Muscle of leg (tissue), 11 donors: ENCODE results near the gene KLF16. TPM values are rescaled to one million over a fixed set of nuclear protein-coding genes. Genes with fewer than 3 reads are reported as not detected.

Experiments used
- DNase-seq: peaks from one replicate; pipeline ENCODE4 v3.0.0; 2013
- H3K27ac ChIP-seq: one replicate; pipeline ENCODE4 v1.5.1; 2013; ENCODE audit warnings: mild to moderate bottlenecking, low read length, control low read depth
- H3K27me3 ChIP-seq: one replicate; pipeline ENCODE4 v1.6.1; 2013; ENCODE audit warnings: low read length; ENCODE audit not compliant: control insufficient read depth, insufficient read depth
- H3K36me3 ChIP-seq: one replicate; pipeline ENCODE4 v1.6.1; 2013; ENCODE audit warnings: low read length; ENCODE audit not compliant: control insufficient read depth, insufficient read depth
- H3K4me1 ChIP-seq: one replicate; pipeline ENCODE4 v1.6.1; 2013; ENCODE audit warnings: low read length; ENCODE audit not compliant: control insufficient read depth, insufficient read depth
- H3K4me3 ChIP-seq: one replicate; pipeline ENCODE4 v1.5.1; 2013; ENCODE audit warnings: low read length, control low read depth
- H3K9me3 ChIP-seq: replicated peaks from 2 replicates; pipeline ENCODE4 v1.6.1; 2013; ENCODE audit warnings: low read depth, low read length; ENCODE audit not compliant: control insufficient read depth
- WGBS: methylation state at CpG from one replicate; pipeline ENCODE4 v1.1.5; 2013; ENCODE audit warnings: missing lambda C conversion rate; ENCODE audit not compliant: insufficient coverage; 5-methylcytosine and 5-hydroxymethylcytosine counted together
- polyA plus RNA-seq, 8 donors: library from polyadenylated mRNA; unstranded; fragments of 120-200 nt; gene quantifications; one replicate each; pipeline versions ENCODE4 v1.2.1 to v1.2.3, GENCODE V29; 2013; ENCODE audit warnings: inconsistent platforms in 1 of 8, low replicate concordance in 1 of 8; ENCODE audit not compliant: insufficient read length in 8 of 8, insufficient read depth in 1 of 8
- total RNA-seq: library from RNA; stranded (reverse); fragments of 120-200 nt; gene quantifications from one replicate; pipeline ENCODE4 v1.2.4, GENCODE V29; 2013

The KLF16 gene
- total and polyA plus RNA-seq, 9 donors, result 4.1 to 15.0 (median 12.7) TPM

- Histone ChIP-seq H3K4me1 (peaks cover 61% of the 10 kb centered on the region), H3K9me3 (no peaks in the 10 kb centered on the region), H3K36me3 (peaks cover 18% of the 10 kb centered on the region), H3K27ac (peak within 1 kb of the TSS; percentile 97), H3K27me3 (no peaks in the 10 kb centered on the region), H3K4me3 (peak within 1 kb of the TSS; percentile 93)
- WGBS, result under 1% methylated on average over 58 of the region's 60 CpGs
- peak; percentile 98 for DNase-seq
These were observed 14.8 kb downstream of the KLF16 start, which contains the start of gene REXO1 for GRCh38 chr19:1848399-1849131. REXO1 (minus strand) TSS chr19:1848483; CDS start chr19:1848358, 125 bp downstream.

- H3K27me3 ChIP-seq, result no peaks in the 10 kb centered on the region
These were observed 15.5 kb downstream of the KLF16 start for GRCh38 chr19:1847684-1848398.

DNA sequence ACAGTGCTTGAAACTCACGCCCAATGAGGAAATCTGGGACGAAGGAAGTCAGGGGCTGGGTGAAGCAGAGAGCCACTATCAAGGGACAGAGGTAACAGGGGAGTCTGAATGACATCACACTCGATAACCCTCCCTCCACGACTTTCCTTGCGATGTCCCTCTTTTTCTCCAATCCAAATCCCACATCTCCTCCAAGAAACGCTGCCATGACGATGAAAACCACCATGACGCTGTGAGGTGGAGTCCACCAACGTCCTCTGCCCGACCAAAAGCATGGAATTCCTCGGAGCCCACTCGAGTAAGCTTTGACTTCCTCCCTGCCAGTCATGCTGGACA lies 16.1 kb downstream of the KLF16 start:
- H3K27ac ChIP-seq, result peak overlapping the region; percentile 74
- peaks cover 60% of the 10 kb centered on the region for H3K4me1 ChIP-seq
- H3K27me3 ChIP-seq, result no peaks in the 10 kb centered on the region
- peaks cover 20% of the 10 kb centered on the region for H3K36me3 ChIP-seq
- 8% methylated on average over 10 of the region's 12 CpGs for WGBS
- no peaks in the 10 kb centered on the region for H3K9me3 ChIP-seq
- DNase-seq, result no peak
- H3K4me3 ChIP-seq, result peak overlapping the region; percentile 93

More at GRCh38 chr19:1847684-1848398, 15.5 kb downstream of the KLF16 start:
- Histone ChIP-seq H3K4me1 (peaks cover 63% of the 10 kb centered on the region), H3K9me3 (no peaks in the 10 kb centered on the region), H3K27ac (peak overlapping the region; percentile 97), H3K36me3 (peaks cover 20% of the 10 kb centered on the region), H3K4me3 (peak overlapping the region; percentile 93)
- DNase-seq, result peak; percentile 73
- WGBS, result under 1% methylated on average over 72 of the region's 72 CpGs

DNA sequence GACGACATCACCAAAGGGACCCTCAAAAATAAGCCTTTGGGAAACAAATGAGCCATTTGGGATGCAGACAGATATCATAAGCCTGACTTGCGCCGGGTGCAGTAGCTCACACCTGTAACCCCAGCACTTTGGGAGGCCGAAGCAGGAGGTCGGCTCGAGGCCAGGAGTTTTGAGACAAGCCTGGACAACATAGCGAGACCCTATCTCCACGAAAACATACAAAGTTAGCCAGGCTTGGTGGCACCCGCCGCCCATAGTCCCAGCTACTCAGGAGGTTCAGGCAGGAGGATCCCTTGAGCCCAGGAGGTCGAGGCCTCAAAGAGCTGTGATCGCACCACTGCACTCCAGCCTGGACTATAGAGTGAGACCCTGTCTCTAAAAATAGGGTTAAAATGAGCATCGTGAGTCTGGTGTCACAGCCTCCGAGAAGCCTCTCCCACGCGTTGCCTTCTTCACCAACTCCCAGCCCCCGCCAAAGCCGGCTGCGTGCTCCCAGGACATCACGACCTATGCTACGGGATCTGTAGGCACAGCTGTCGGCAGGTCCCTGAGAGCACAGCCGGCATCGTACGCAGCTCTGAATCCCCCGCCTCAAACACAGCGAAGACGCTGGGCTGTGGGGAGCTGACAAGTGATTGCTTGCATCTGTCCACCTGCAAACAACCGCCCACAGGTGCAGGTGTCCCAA lies 16.7 kb downstream of the KLF16 start:
- Histone ChIP-seq H3K4me1 (peaks cover 58% of the 10 kb centered on the region), H3K27me3 (no peaks in the 10 kb centered on the region), H3K36me3 (peaks cover 20% of the 10 kb centered on the region), H3K27ac (peak overlapping the region; percentile 13), H3K4me3 (peak overlapping the region; percentile 93), H3K9me3 (no peaks in the 10 kb centered on the region)
- DNase-seq, result no peak
- 73% methylated on average over 29 of the region's 29 CpGs for WGBS

DNA sequence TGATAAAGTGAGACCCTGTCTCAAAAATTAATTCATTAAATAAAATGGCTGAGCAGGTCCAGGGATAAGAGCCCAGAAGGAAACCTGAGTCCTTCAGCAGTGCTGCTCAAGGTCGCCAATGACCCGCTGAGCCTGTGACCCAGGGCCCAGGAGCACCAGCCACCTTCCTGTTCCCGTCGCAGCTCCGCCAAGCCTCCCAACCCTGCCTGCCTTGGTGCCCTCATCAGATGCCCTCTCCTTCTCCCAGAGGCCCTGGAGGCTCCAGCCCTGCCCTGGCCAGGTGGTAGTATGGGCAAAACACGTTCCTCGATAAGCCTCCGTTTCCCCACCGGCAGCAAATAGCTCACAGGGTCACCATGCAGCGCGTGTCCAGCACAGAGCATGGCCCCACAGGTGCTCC lies 17.7 kb downstream of the KLF16 start:
- no peak overlapping the region for H3K4me3 ChIP-seq
- WGBS, result 91% methylated on average over 9 of the region's 11 CpGs
- peaks cover 64% of the 10 kb centered on the region for H3K4me1 ChIP-seq
- H3K9me3 ChIP-seq, result no peaks in the 10 kb centered on the region
- DNase-seq, result no peak
- no peak overlapping the region for H3K27ac ChIP-seq
- H3K36me3 ChIP-seq, result peaks cover 20% of the 10 kb centered on the region
- H3K27me3 ChIP-seq, result no peaks in the 10 kb centered on the region

GRCh38 chr19:1845125-1845515 lies 18.3 kb downstream of the KLF16 start:
- Histone ChIP-seq H3K36me3 (peaks cover 20% of the 10 kb centered on the region), H3K27me3 (no peaks in the 10 kb centered on the region), H3K27ac (no peak overlapping the region), H3K4me3 (no peak overlapping the region), H3K4me1 (peaks cover 69% of the 10 kb centered on the region), H3K9me3 (no peaks in the 10 kb centered on the region)
- 82% methylated on average over 14 of the region's 16 CpGs for WGBS
- DNase-seq, result no peak

- Histone ChIP-seq H3K27me3 (no peaks in the 10 kb centered on the region), H3K9me3 (no peaks in the 10 kb centered on the region), H3K36me3 (peaks cover 23% of the 10 kb centered on the region), H3K27ac (no peak overlapping the region), H3K4me1 (peaks cover 74% of the 10 kb centered on the region), H3K4me3 (no peak overlapping the region)
- no peak for DNase-seq
- WGBS, result 73% methylated on average over 18 of the region's 19 CpGs
These were observed 18.8 kb downstream of the KLF16 start for GRCh38 chr19:1844513-1845124.

DNA sequence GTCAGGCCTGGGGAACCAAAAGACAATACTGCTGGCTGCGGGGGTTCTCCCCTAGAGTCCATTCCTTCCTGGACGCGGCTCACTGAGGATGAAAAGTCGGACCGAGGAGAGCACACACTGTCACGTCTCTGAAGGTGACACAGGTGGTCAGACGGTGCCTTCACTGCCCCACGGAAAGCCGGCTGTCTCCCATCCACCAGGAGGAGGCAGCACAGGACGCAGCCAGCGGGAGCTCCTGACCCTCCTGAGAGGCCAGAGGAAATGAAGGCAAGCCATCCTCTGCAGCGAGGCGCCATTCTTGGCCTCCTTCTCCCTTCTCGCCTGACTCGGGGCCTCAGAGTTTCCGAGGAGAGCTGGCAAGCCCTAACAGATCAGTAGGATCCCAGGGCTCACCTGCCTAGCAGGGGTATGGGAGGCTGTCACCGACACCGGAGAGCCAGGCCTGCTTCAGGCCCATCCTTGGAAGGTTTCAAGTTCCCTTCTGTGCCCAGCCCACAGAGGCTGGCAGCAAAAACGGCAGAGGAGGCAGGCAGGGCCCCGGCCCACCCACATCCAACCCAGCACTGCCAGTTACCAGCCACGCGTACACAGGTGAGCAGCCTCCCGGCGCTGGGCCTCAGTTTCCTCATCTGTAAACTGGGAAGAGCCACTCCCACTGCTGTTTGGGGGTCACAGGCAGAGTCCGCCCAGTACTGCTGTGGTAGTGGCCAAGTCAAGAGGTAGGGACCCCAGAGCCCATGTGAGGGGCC lies 19.6 kb downstream of the KLF16 start:
- Histone ChIP-seq H3K4me3 (no peak overlapping the region), H3K36me3 (peaks cover 25% of the 10 kb centered on the region), H3K27me3 (no peaks in the 10 kb centered on the region), H3K4me1 (peaks cover 74% of the 10 kb centered on the region), H3K9me3 (no peaks in the 10 kb centered on the region), H3K27ac (no peak overlapping the region)
- peak; percentile 46 for DNase-seq
- 50% methylated on average over 21 of the region's 25 CpGs for WGBS

- DNase-seq, result no peak
- Histone ChIP-seq H3K27ac (peak overlapping the region; percentile 7), H3K4me3 (no peak overlapping the region), H3K4me1 (peaks cover 73% of the 10 kb centered on the region), H3K36me3 (peaks cover 25% of the 10 kb centered on the region), H3K9me3 (no peaks in the 10 kb centered on the region), H3K27me3 (no peaks in the 10 kb centered on the region)
- 82% methylated on average over 22 of the region's 22 CpGs for WGBS
These were observed 20.3 kb downstream of the KLF16 start for GRCh38 chr19:1843116-1843515.
